Neuronal stem cell (in vitro differentiated cells): Measurements from ENCODE around the gene MTX1.

Experiments
- DNase-seq: peaks from one replicate; pipeline ENCODE4 v3.0.0-alpha.2; 2013; ENCODE audit warnings: low spot score
- H2AFZ ChIP-seq: one replicate; pipeline ENCODE4 v1.6.1; 2013; ENCODE audit warnings: mild to moderate bottlenecking, low read length, inconsistent platforms
- H2AK5ac ChIP-seq: 2 replicates; pipeline ENCODE4 v1.6.1; 2013; ENCODE audit warnings: low read depth, mild to moderate bottlenecking, inconsistent platforms, low read length, moderate library complexity, mixed read lengths
- H2BK120ac ChIP-seq: 2 replicates; pipeline ENCODE4 v1.6.1; 2013; ENCODE audit warnings: low read depth, mild to moderate bottlenecking, inconsistent platforms, low read length, moderate library complexity, mixed read lengths
- H2BK12ac ChIP-seq: one replicate; pipeline ENCODE4 v1.6.1; 2013; ENCODE audit warnings: low read length, inconsistent platforms
- H2BK15ac ChIP-seq: 2 replicates; pipeline ENCODE4 v1.6.1; 2013; ENCODE audit warnings: mild to moderate bottlenecking, low read length, inconsistent platforms, mixed read lengths
- H2BK5ac ChIP-seq: one replicate; pipeline ENCODE4 v1.6.1; 2013; ENCODE audit warnings: inconsistent platforms, mild to moderate bottlenecking, low read length, moderate library complexity
- H3K14ac ChIP-seq: one replicate; pipeline ENCODE4 v1.6.1; 2013; ENCODE audit warnings: low read length, inconsistent platforms
- H3K18ac ChIP-seq: 2 replicates; pipeline ENCODE4 v1.6.1; 2013; ENCODE audit warnings: low read length, inconsistent platforms
- H3K23ac ChIP-seq: 2 replicates; pipeline ENCODE4 v1.6.1; 2013; ENCODE audit warnings: low read depth, mild to moderate bottlenecking, mixed read lengths, low read length, inconsistent platforms; ENCODE audit not compliant: poor library complexity
- H3K27ac ChIP-seq: replicated peaks from 3 replicates; pipeline ENCODE4 v1.5.1; 2013; ENCODE audit warnings: low read length, inconsistent platforms
- H3K27me3 ChIP-seq, 3 experiments: 2 replicates each; pipeline ENCODE4 v1.6.1; 2013; ENCODE audit warnings: low read length in 3 of 3, mild to moderate bottlenecking in 2 of 3, inconsistent platforms in 1 of 3, low read depth in 1 of 3, mixed read lengths in 1 of 3, moderate library complexity in 1 of 3; ENCODE audit not compliant: control insufficient read depth in 3 of 3, insufficient read depth in 3 of 3
- H3K36me3 ChIP-seq, 2 donors: replicated peaks in 1 of 2; 2 replicates each; pipeline ENCODE4 v1.6.1; 2013; ENCODE audit warnings: low read length in 2 of 2; ENCODE audit not compliant: control insufficient read depth in 2 of 2, insufficient read depth in 2 of 2
- H3K4ac ChIP-seq: 2 replicates; pipeline ENCODE4 v1.6.1; 2013; ENCODE audit warnings: inconsistent platforms, mild to moderate bottlenecking, low read length, moderate library complexity
- H3K4me1 ChIP-seq, 2 donors: 1 replicate in 1 of 2; 2 replicates in 1 of 2; pipeline ENCODE4 v1.6.1; 2013; ENCODE audit warnings: low read length in 2 of 2, low read depth in 1 of 2; ENCODE audit not compliant: control insufficient read depth in 2 of 2, insufficient read depth in 1 of 2
- H3K4me2 ChIP-seq: one replicate; pipeline ENCODE4 v1.6.1; 2013; ENCODE audit warnings: mild to moderate bottlenecking, low read length, inconsistent platforms; ENCODE audit not compliant: insufficient read depth, poor library complexity, severe bottlenecking
- H3K4me3 ChIP-seq, 2 donors: 2 replicates each; pipeline ENCODE4 v1.5.1; 2013; ENCODE audit warnings: low read length in 2 of 2, mild to moderate bottlenecking in 2 of 2, inconsistent platforms in 1 of 2, moderate library complexity in 1 of 2
- H3K79me1 ChIP-seq: one replicate; pipeline ENCODE4 v1.6.1; 2013; ENCODE audit warnings: low read depth, mild to moderate bottlenecking, inconsistent platforms, low read length, moderate library complexity
- H3K9ac ChIP-seq: one replicate; pipeline ENCODE4 v1.6.1; 2013; ENCODE audit warnings: mild to moderate bottlenecking, low read depth, low read length, inconsistent platforms; ENCODE audit not compliant: poor library complexity
- H3K9me3 ChIP-seq, 2 donors: replicated peaks in 1 of 2; 2 replicates each; pipeline versions ENCODE3 to v1.6.1; 2013; ENCODE audit warnings: low read length in 2 of 2, mild to moderate bottlenecking in 2 of 2, inconsistent platforms in 1 of 2, low read depth in 1 of 2, mixed read lengths in 1 of 2, moderate library complexity in 1 of 2; ENCODE audit not compliant: control insufficient read depth in 2 of 2, insufficient read depth in 1 of 2
- H4K8ac ChIP-seq: one replicate; pipeline ENCODE4 v1.6.1; 2013; ENCODE audit warnings: low read depth, mild to moderate bottlenecking, inconsistent platforms, low read length, moderate library complexity
- H4K91ac ChIP-seq: one replicate; pipeline ENCODE4 v1.6.1; 2013; ENCODE audit warnings: low read length, low read depth, mild to moderate bottlenecking, inconsistent platforms; ENCODE audit not compliant: poor library complexity
- WGBS, 2 donors: extraction: QIAGEN DNeasy Blood & Tissue Kit; methylation state at CpG; one replicate each; pipeline ENCODE4 v1.1.7; 2013; ENCODE audit warnings: missing lambda C conversion rate in 2 of 2, mixed read lengths in 1 of 2; ENCODE audit not compliant: insufficient read length in 2 of 2, insufficient replicate concordance in 1 of 2; ENCODE audit errors: extremely low coverage in 2 of 2; 5-methylcytosine and 5-hydroxymethylcytosine counted together

The MTX1 gene

DNA sequence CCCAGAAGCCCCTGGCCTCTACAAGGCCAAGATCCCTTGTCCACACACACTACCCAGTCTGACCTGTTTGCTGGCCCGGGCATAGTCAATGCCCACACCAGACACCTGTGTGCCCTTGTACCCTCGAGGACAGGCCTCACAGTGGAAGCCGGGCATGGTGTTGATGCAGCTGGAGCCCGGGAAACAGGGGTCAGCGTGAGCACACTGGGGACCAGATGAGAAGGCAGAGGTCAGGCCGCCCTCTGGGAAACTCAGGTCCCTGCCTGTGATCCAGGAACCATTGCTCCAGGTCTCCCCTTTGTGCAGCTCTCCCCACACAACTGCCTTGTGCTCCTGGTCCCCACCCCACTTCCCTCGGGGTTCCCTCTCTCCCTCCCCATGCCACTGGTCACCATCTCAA, 6.3 kb upstream of the MTX1 start:
- peaks cover 0 to 2% of the 10 kb centered on the region in 2 donors for H3K9me3 ChIP-seq
- no peak overlapping the region for H4K8ac ChIP-seq
- peaks cover 60 to 84% of the 10 kb centered on the region in 2 donors for H3K36me3 ChIP-seq
- H3K4ac ChIP-seq, result no peak overlapping the region
- no peak overlapping the region for H2BK15ac ChIP-seq
- no peak overlapping the region for H4K91ac ChIP-seq
- H3K18ac ChIP-seq, result no peak overlapping the region
- no peak overlapping the region for H2BK12ac ChIP-seq
- peaks cover 11 to 25% of the 10 kb centered on the region in 2 donors for H3K4me1 ChIP-seq
- no peak overlapping the region for H3K4me3 ChIP-seq
- no peak overlapping the region for H2BK120ac ChIP-seq
- no peak overlapping the region for H2BK5ac ChIP-seq
- no peak overlapping the region for H3K23ac ChIP-seq
- H3K27ac ChIP-seq, result peak overlapping the region; percentile 33
- H3K4me2 ChIP-seq, result no peak overlapping the region
- peaks cover 14% of the 10 kb centered on the region for H3K79me1 ChIP-seq
- DNase-seq, result no peak
- H2AK5ac ChIP-seq, result no peak overlapping the region
- H2AFZ ChIP-seq, result no peak overlapping the region
- no peak overlapping the region for H3K14ac ChIP-seq
- H3K9ac ChIP-seq, result no peak overlapping the region
- WGBS, 2 donors, result no CpG with 5 or more reads among the region's 7 CpGs
- no peaks in the 10 kb centered on the region for H3K27me3 ChIP-seq

DNA sequence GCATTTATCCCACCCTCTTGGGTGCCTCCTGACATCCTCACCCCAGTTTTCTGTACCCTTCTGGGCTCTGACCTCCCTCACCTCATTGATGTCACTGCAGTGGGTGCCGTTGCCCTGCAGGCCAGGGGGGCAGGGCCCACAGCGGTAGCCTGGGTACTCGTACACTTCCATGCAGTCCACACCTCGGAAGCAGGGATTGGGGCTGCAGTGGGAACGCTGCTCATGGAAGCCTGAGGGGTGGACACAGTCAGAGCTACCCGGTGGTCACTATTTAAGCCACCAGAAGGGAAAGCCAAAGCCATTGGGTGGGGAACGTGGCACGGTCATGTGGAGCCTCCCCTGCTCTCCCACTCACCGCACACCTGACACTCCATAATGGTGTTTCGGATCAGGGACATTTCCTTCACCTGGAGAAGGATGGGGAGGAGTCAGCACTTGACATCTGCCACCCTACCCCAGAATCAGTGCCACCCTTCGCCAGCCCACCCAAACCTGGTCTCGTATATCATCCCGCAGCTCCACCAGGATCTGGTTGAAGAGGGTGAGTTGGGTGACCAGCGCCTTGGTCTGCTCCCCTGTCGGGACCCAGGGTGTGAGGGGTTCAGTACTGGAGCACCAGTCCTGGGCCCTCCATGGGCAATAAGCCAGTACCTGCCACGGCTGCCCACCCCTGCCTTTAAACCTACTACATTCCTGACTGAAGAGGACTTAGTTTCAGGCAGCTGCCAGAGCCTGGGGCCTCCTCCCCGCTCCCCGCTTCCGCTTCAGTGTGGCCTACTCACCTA, 5.6 kb upstream of the MTX1 start:
- H2BK12ac ChIP-seq, result no peak overlapping the region
- no peak overlapping the region for H3K4me3 ChIP-seq
- no peak overlapping the region for H3K4me2 ChIP-seq
- H3K4me1 ChIP-seq, result peaks cover 6 to 19% of the 10 kb centered on the region in 2 donors
- WGBS, 2 donors, result no CpG with 5 or more reads among the region's 19 CpGs
- no peak overlapping the region for H2AK5ac ChIP-seq
- no peak overlapping the region for H3K4ac ChIP-seq
- H3K18ac ChIP-seq, result no peak overlapping the region
- no peak overlapping the region for H2AFZ ChIP-seq
- no peak overlapping the region for H2BK120ac ChIP-seq
- H2BK15ac ChIP-seq, result no peak overlapping the region
- no peak overlapping the region for H2BK5ac ChIP-seq
- no peak for DNase-seq
- H3K79me1 ChIP-seq, result peaks cover 10% of the 10 kb centered on the region
- peaks cover 0 to 2% of the 10 kb centered on the region in 2 donors for H3K9me3 ChIP-seq
- H4K91ac ChIP-seq, result no peak overlapping the region
- H3K14ac ChIP-seq, result peak overlapping the region; percentile 42
- H3K27ac ChIP-seq, result peak overlapping the region; percentile 33
- peaks cover 53 to 77% of the 10 kb centered on the region in 2 donors for H3K36me3 ChIP-seq
- no peak overlapping the region for H3K23ac ChIP-seq
- H3K27me3 ChIP-seq, result no peaks in the 10 kb centered on the region
- no peak overlapping the region for H3K9ac ChIP-seq
- peak overlapping the region; percentile 67 for H4K8ac ChIP-seq

DNA sequence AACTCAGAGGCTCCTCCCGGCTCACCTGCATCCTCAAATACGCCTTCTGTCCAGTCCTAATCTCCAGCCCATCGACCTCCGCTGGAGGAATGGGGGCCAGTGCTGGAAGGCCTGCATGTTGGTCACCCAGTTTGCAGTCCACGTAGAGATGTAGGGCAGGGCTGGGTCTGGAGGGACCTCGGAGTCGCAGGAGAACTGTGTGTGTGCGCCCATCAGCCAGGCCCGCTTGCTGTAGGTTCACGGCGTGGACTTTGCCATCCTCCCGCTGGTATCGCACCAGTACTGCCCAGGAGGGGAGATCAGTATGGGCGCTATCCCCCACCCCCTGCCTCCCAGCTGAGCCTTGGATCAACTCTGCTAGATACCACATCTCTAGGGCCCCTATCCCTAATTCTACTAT, 3.5 kb upstream of the MTX1 start:
- Histone ChIP-seq H3K27ac (peak overlapping the region; percentile 15), H3K27me3 (no peaks in the 10 kb centered on the region), H3K9ac (no peak overlapping the region), H4K91ac (no peak overlapping the region), H3K36me3 (peaks cover 37 to 58% of the 10 kb centered on the region in 2 donors), H2BK5ac (no peak overlapping the region), H2AFZ (no peak overlapping the region), H3K4me2 (no peak overlapping the region), H3K23ac (no peak overlapping the region), H4K8ac (no peak overlapping the region), H2BK12ac (no peak overlapping the region), H3K4me3 (no peak overlapping the region), H2AK5ac (no peak overlapping the region), H3K79me1 (peaks cover 6% of the 10 kb centered on the region), H3K18ac (no peak overlapping the region), H3K14ac (no peak overlapping the region), H2BK120ac (no peak overlapping the region), H2BK15ac (no peak overlapping the region), H3K4ac (no peak overlapping the region), H3K4me1 (peaks cover 13 to 18% of the 10 kb centered on the region in 2 donors), H3K9me3 (no peaks in the 10 kb centered on the region)
- no peak for DNase-seq
- no CpG with 5 or more reads among the region's 14 CpGs for WGBS, 2 donors

DNA sequence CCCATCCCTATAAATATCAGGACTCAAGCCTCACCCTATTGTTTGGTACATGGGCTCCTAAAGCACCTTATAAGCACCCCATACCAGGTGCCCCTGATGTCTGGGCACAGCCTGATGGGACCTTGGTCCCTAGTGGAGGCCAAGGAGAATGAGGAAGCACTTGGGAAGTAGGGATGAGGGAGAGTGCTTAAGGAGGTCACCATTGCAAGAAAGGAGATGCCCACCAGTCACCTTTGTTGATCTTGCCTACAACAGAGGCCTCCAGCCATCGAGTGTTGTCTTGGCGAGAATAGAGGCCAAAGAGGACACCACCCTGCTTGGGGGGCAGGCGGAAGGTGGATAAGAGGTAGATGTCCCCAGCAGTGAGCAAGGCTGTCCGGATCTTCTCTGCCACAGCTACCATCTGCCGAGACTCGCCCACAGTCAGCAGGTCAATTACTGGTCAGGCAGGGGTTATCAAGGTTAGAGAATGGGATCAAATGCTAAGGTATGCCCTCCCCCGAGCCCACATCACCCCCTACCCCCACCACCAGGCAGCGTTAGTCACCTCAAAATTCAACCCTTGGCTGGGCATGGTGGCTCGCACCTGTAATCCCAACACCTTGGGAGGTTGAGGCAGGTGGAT, 2.4 kb upstream of the MTX1 start:
- Histone ChIP-seq H3K9ac (peak overlapping the region; percentile 54), H3K4ac (no peak overlapping the region), H3K27ac (peak overlapping the region; percentile 8), H3K9me3 (no peaks in the 10 kb centered on the region), H2AFZ (no peak overlapping the region), H2BK12ac (no peak overlapping the region), H3K79me1 (peaks cover 6% of the 10 kb centered on the region), H3K4me1 (peaks cover 13 to 15% of the 10 kb centered on the region in 2 donors), H3K23ac (peak overlapping the region; percentile 19), H3K18ac (peak overlapping the region; percentile 15), H2AK5ac (peak overlapping the region; percentile 75), H2BK5ac (no peak overlapping the region), H2BK15ac (no peak overlapping the region), H3K4me2 (no peak overlapping the region), H2BK120ac (no peak overlapping the region), H4K91ac (no peak overlapping the region), H4K8ac (peak overlapping the region; percentile 52), H3K14ac (no peak overlapping the region), H3K27me3 (no peaks in the 10 kb centered on the region), H3K4me3 (no peak overlapping the region), H3K36me3 (peaks cover 27 to 54% of the 10 kb centered on the region in 2 donors)
- WGBS, 2 donors, result no CpG with 5 or more reads among the region's 9 CpGs
- DNase-seq, result no peak
